Measurements from ENCODE around the gene CPTP. TPM values are rescaled to one million over a fixed set of nuclear protein-coding genes. Genes with fewer than 3 reads are reported as not detected.
A peak's percentile ranks its signal among the peaks of the same experiment; 100 is the strongest.

The CPTP gene
- total and polyA plus RNA-seq, 10 of the 15 experiments (the other 5 are each of a cell fraction or from before 2014, with no cell fraction given) = 0.06 to 24.3 (median 10.0) TPM

DNA sequence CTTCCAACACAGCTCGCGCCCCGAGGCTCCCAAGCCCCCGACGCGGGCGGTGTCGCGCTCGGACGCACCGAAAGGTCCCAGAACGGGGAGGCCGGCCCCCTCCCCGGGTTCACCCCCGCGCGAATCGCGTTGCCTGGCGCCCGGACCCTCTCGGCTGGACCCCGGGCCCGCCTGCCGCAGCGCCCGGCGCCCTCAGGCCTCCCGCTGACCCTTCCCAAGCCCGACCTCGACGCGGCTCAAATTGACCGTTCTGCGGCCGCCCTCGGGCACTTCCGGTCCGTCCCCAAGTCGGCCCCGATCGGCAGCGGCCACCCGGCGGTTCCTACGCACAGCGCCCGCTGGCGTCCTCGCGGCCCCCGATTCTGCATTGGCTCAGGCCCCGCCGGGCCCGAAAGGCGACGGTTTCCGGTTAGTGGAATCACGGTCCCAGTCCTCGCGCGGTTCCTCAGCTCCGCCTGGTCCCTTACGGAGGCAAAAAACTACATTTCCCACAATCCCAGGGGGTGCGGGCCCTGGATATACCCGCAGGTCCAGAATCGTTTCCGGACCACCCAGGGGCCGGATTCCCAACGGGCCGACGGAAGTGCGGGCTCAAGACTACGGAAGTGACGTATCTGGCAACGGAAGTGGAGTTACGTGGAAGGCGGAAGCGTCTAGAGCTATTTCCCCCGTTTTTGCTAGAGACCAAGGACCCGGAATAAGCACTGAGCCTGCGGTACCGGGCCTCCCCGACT is 50.5 kb downstream of the CPTP start, which contains the start of gene AURKAIP1 (continued):
- TF ChIP-seq, protein P1, sequence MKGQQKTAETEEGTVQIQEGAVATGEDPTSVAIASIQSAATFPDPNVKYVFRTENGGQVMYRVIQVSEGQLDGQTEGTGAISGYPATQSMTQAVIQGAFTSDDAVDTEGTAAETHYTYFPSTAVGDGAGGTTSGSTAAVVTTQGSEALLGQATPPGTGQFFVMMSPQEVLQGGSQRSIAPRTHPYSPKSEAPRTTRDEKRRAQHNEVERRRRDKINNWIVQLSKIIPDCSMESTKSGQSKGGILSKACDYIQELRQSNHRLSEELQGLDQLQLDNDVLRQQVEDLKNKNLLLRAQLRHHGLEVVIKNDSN (IDR thresholded peaks at IDR 0.05; ENCODE audit: borderline replicate concordance, extremely low read length, insufficient read depth, low read depth, low read length) = peak; percentile 17
- peak; percentile 78; the same call in 1 of the 2 replicates for TF ChIP-seq TCF3 (IDR thresholded peaks at IDR 0.05; ENCODE audit: borderline replicate concordance, insufficient read depth, low read depth, low read length)

DNA sequence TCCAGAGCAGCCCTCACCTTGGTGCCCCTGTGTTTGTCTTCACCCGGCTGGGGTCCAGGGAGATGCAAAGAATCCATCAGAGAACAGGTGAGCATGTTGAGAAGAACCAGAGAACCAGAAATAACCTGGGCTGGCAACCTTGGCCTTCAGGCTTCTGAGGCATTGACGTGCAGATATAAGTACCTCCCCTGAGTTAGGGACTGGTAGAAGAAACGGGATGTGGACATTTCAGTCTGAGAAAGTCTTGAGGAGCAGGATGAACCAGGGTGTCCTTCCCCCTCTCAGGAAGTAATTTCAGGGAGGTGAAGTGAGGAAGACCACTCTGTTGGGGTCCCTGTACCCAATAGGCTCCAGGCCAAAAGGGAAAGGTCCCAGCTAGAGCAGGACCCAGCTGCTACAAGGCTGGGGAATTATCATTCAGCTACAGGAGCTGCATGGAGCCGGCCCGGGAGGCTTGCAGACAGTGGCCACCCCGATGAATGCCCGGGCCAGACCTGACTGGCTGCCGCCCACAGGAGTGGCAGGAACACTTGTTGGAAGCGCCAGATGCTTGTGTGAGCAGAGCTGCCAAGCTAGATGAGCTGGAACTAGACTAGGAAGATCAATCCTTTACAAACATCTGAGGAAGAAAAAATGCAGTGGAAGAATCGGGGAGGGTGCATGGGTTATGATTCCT is 52.1 kb downstream of the CPTP start:
- H3K79me2 ChIP-seq (ENCODE audit: control insufficient read depth, insufficient read depth, low read length) = peaks cover 30% of the 10 kb centered on the region
- ChIA-PET SMC1A (ENCODE audit: uncharacterized antibody, unreplicated experiment) (no interaction called here), RAD21 (ENCODE audit: unreplicated experiment) (interaction anchor here (0.6 kb wide), 1 partner anchor 528 kb away, joined by 3 read pairs; no protein-coding TSS in a partner anchor), POLR2A (interaction anchor here (0.9 kb wide), 1 partner anchor 22 kb away, joined by 3 read pairs; the partner anchor contains the start of gene CCNL2), CTCF (interaction anchor here (0.7 to 1.5 kb wide), 3 partner anchors 11 to 60 kb away, joined by 3 to 5 read pairs (median 3); no protein-coding TSS in a partner anchor)
- no peak overlapping the region for H3K4me3 ChIP-seq
- no peak overlapping the region for H3K27ac ChIP-seq (ENCODE audit: control insufficient read depth, insufficient read depth)
- H2AFZ ChIP-seq (ENCODE audit: control insufficient read depth, low read depth, low read length) = no peak overlapping the region
- in situ Hi-C loops (cut with MboI) = no loop called here
- peaks cover 0 to 9% of the 10 kb centered on the region in 2 experiments; a peak in 3 of 4 replicates for H3K36me3 ChIP-seq (ENCODE audit: control insufficient read depth in 2 of 2, insufficient read depth in 2 of 2, low read length in 1 of 2)
- FAIRE-seq (peak; percentile 13), DNase-seq (ENCODE audit: low read depth, low spot score) (no peak), ATAC-seq (no peak)
- no peaks in the 10 kb centered on the region for H3K27me3 ChIP-seq (replicated peaks in 1 of 2; ENCODE audit: control insufficient read depth in 2 of 2, insufficient read depth in 2 of 2, low read length in 1 of 2)
- no peaks in the 10 kb centered on the region for H3K9me3 ChIP-seq (replicated peaks; ENCODE audit: control insufficient read depth, insufficient read depth, low read length)
- H4K20me1 ChIP-seq (ENCODE audit: control insufficient read depth, insufficient read depth) = no peaks in the 10 kb centered on the region
- no peak overlapping the region for H3K9ac ChIP-seq (ENCODE audit: control insufficient read depth, insufficient read depth, low read length)
- H3K4me2 ChIP-seq (ENCODE audit: control insufficient read depth, insufficient read depth) = peak overlapping the region; percentile 90; the same call in 1 of the 2 replicates
- peaks cover 18% of the 10 kb centered on the region for H3K4me1 ChIP-seq (ENCODE audit: control insufficient read depth, insufficient read depth, low read length)
- no TSS peak for BruUV-seq (replicated peaks)
- intact Hi-C loops (cut with micrococcal nuclease; ENCODE audit: unreplicated experiment) = loop anchor here (10.0 kb wide), 1 partner anchor 128 kb away; no protein-coding TSS in a partner anchor
- 92% methylated on average over 10 of the region's 10 CpGs for whole genome bisulfite sequencing (ENCODE audit: insufficient coverage, insufficient replicate concordance, low lambda C conversion rate, missing lambda C conversion rate)
- TF ChIP-seq DPF2 (IDR thresholded peaks at IDR 0.05) (no peak), EGR1 (IDR thresholded peaks at IDR 0.05; ENCODE audit: borderline replicate concordance in 1 of 2, low read depth in 2 of 2, low read length in 2 of 2) (no peak), FOS (IDR thresholded peaks at IDR 0.05; ENCODE audit: borderline replicate concordance, extremely low read depth, insufficient read length) (no peak), YY1 (IDR thresholded peaks at IDR 0.05; ENCODE audit: low read depth, low read length) (no peak), SMAD1 (IDR thresholded peaks at IDR 0.05; ENCODE audit: low read depth, partially characterized antibody) (no peak), JUND (IDR thresholded peaks at IDR 0.05; ENCODE audit: low read depth, low read length) (no peak), SMARCA5 (IDR thresholded peaks at IDR 0.05) (no peak)
- TF ChIP-seq, protein P2, sequence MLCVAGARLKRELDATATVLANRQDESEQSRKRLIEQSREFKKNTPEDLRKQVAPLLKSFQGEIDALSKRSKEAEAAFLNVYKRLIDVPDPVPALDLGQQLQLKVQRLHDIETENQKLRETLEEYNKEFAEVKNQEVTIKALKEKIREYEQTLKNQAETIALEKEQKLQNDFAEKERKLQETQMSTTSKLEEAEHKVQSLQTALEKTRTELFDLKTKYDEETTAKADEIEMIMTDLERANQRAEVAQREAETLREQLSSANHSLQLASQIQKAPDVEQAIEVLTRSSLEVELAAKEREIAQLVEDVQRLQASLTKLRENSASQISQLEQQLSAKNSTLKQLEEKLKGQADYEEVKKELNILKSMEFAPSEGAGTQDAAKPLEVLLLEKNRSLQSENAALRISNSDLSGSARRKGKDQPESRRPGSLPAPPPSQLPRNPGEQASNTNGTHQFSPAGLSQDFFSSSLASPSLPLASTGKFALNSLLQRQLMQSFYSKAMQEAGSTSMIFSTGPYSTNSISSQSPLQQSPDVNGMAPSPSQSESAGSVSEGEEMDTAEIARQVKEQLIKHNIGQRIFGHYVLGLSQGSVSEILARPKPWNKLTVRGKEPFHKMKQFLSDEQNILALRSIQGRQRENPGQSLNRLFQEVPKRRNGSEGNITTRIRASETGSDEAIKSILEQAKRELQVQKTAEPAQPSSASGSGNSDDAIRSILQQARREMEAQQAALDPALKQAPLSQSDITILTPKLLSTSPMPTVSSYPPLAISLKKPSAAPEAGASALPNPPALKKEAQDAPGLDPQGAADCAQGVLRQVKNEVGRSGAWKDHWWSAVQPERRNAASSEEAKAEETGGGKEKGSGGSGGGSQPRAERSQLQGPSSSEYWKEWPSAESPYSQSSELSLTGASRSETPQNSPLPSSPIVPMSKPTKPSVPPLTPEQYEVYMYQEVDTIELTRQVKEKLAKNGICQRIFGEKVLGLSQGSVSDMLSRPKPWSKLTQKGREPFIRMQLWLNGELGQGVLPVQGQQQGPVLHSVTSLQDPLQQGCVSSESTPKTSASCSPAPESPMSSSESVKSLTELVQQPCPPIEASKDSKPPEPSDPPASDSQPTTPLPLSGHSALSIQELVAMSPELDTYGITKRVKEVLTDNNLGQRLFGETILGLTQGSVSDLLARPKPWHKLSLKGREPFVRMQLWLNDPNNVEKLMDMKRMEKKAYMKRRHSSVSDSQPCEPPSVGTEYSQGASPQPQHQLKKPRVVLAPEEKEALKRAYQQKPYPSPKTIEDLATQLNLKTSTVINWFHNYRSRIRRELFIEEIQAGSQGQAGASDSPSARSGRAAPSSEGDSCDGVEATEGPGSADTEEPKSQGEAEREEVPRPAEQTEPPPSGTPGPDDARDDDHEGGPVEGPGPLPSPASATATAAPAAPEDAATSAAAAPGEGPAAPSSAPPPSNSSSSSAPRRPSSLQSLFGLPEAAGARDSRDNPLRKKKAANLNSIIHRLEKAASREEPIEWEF (IDR thresholded peaks at IDR 0.05; ENCODE audit: insufficient replicate concordance, low read depth, low read length) = no peak
- TF ChIP-seq, protein P3, sequence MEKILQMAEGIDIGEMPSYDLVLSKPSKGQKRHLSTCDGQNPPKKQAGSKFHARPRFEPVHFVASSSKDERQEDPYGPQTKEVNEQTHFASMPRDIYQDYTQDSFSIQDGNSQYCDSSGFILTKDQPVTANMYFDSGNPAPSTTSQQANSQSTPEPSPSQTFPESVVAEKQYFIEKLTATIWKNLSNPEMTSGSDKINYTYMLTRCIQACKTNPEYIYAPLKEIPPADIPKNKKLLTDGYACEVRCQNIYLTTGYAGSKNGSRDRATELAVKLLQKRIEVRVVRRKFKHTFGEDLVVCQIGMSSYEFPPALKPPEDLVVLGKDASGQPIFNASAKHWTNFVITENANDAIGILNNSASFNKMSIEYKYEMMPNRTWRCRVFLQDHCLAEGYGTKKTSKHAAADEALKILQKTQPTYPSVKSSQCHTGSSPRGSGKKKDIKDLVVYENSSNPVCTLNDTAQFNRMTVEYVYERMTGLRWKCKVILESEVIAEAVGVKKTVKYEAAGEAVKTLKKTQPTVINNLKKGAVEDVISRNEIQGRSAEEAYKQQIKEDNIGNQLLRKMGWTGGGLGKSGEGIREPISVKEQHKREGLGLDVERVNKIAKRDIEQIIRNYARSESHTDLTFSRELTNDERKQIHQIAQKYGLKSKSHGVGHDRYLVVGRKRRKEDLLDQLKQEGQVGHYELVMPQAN (conservative IDR thresholded peaks at IDR 0.05) = no peak

Data from GM12878 (cell line).